HG02571 (cell line): ENCODE data around the gene NUTF2.
"Not testable (repeated sequence)": the region's sequence is repeated elsewhere in the genome, so short reads cannot be mapped to it uniquely, and the experiment has no call there.

Experiments
- ATAC-seq: cut with Tn5 transposase; IDR thresholded peaks from one replicate; pipeline ENCODE4 v1.9.1; 2021; ENCODE audit warnings: mild to moderate bottlenecking, moderate library complexity; ENCODE audit not compliant: unreplicated experiment

NUTF2 gene

GRCh38 chr16:67883146-67883871 lies 36.6 kb downstream of the NUTF2 start:
- ATAC-seq: no peak

- no peak for ATAC-seq
Measured at GRCh38 chr16:67883872-67884261, 37.1 kb downstream of the NUTF2 start.

GRCh38 chr16:67884684-67885083 lies 38.0 kb downstream of the NUTF2 start, which contains the start of gene NRN1L:
Gene NRN1L, plus strand, starts transcription at chr16:67884885. Its CDS starts 19 bp downstream, at chr16:67884904.
- no peak for ATAC-seq

GRCh38 chr16:67885545-67885944 lies 38.8 kb downstream of the NUTF2 start:
- no peak for ATAC-seq

DNA sequence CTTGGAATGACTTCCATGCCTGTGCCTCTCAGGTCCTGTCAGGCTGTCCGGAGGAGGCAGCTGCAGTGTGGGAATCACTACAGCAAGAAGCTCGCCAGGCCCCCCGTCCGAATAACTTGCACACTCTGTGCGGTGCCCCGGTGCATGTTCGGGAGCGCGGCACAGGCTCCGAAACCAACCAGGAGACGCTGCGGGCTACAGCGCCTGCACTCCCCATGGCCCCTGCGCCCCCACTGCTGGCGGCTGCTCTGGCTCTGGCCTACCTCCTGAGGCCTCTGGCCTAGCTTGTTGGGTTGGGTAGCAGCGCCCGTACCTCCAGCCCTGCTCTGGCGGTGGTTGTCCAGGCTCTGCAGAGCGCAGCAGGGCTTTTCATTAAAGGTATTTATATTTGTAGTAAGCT lies 39.2 kb downstream of the NUTF2 start:
- no peak for ATAC-seq

GRCh38 chr16:67886387-67886786 lies 39.7 kb downstream of the NUTF2 start:
- no peak for ATAC-seq

DNA sequence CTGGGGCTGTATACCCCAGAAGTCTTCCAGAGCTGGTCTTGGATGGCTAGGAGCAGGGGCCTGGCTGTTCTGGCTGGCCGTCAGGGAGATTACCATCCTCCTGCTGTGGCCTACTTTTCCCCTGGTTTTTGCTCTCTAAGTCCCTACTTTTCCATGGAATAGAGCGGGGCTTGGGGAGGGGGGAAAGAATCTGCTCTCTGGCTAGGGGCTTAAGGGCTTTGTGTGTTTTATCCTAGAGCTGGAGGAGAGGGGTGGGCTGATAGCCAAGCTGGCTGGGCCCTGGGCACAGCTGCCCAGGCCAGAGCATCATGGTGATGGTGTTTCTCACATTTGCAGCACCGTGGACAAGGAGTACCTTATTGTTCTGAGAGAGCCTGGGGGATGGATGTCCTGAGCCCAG lies 41.6 kb downstream of the NUTF2 start:
- no peak for ATAC-seq

- ATAC-seq: no peak
Measured at GRCh38 chr16:67892375-67892774, 45.6 kb downstream of the NUTF2 start.

GRCh38 chr16:67892899-67893742 lies 46.4 kb downstream of the NUTF2 start, which contains the start of gene PSKH1:
Gene PSKH1, plus strand, starts transcription at chr16:67893254. Its CDS starts 15,496 bp downstream, at chr16:67908750.
- peak; percentile 92 for ATAC-seq

GRCh38 chr16:67893743-67894399 lies 47.1 kb downstream of the NUTF2 start:
- ATAC-seq: peak; percentile 3

DNA sequence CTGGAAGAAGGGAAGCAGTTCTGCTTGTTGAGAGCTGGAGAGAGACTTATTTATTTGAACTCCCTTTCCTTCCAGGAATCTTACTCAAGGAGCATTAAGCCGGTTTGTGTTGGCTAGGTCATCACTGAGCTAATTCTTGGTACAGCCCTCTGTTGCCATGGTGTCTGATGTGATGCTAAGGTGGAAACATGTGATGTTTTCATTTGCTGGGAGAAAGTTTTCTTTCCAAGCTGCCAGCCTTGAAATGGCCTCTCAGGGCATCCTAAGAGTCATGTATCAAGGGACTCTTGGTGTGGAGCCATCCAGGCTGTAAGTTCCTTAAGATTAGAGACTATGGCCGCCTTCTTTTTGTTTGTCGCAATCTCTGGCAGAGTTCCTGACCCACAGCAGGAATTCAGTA lies 50.5 kb downstream of the NUTF2 start:
- no peak for ATAC-seq

DNA sequence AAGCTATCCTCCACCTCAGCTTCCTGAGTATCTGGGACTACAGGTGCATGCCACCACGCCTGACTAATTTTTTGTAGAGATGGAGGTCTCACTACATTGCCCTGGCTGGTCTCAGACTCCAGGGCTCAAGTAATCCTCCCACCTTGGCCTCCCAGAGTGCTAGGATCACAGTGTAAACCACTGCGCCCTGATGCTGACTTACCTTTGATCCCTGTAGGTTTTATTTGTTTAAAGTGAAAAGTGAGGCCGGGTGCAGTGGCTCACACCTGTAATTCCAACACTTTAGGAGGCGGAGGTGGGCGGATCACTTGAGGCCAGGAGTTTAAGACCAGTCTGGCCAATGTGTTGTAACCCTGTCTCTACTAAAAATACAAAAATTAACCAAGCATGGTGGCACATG lies 55.0 kb downstream of the NUTF2 start:
- no peak for ATAC-seq

DNA sequence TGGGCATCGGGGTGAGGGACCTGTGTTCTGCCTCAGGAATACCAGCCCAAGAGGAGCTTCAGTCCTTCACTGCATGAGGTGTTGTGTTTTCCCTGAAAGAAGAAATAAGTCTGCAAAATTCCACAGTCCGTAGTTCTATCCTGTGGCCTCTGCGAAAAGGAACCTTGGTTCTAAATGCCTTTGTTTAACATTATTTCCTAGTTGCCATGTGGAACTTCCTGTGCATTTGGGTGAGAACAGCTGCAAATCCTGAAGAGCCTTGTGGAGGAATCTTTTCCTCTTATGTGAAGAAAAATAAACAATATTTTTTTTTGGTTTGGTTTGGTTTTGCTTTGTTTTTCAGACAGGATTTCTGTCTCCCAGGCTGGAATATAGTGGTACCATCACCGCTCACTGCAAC lies 56.1 kb downstream of the NUTF2 start:
- ATAC-seq: no peak

DNA sequence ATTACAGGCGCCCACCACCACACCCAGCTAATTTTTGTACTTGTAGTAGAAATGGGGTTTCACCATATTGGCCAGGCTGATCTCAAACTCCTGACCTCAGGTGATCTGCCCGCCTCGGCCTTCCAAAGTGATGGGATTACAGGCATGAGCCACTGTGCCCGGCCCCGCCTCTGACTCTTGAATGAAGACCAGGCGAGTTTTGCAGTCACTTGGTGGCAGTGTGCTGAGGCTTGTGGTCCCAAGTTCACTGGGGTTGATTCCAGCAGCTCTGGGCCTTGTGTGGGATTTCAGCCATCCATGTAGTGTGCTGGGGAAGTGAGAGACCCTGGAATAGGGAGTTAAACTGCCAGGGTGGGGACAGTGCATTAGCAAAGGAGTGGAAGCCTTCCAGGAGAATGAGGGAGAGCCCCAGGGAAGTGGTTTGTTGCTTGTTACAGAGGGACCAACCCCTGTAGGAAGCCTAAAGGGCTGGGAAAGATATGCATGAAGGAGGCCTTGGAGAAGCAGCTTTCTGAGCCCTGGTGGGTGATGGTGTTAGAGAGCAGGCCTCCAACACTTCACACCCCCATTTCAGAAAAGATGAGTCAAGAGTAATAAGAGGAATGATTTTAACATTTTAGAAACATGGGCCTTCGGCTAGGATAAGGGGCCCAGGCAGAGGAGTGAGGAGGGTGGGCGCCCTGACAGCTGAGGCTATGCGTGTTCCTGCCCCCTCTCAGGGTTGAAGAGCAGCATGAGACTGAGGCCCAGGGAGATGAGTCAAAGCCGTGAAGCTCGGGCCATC lies 60.9 kb downstream of the NUTF2 start:
- no peak for ATAC-seq

- ATAC-seq: no peak
Measured at GRCh38 chr16:67909056-67909742, 62.5 kb downstream of the NUTF2 start.

GRCh38 chr16:67910158-67910557 lies 63.4 kb downstream of the NUTF2 start:
- ATAC-seq: no peak

GRCh38 chr16:67914758-67915495 lies 68.2 kb downstream of the NUTF2 start:
- no peak for ATAC-seq

DNA sequence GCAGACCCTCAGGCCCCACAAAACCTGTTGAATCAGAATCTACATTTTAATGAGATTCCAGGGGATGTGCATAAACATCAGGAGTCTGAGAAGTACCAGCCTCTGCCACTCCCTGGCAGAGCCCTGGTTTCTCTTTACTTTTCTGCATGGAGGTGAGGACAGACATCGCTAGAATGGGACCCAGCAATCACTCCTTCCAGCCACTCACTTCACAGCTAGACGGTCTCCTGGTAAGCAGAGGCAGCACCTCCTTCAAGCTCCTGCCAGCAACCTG lies 68.7 kb downstream of the NUTF2 start:
- ATAC-seq: not testable (repeated sequence)

- ATAC-seq: no peak
Measured at GRCh38 chr16:67915831-67916723, 69.3 kb downstream of the NUTF2 start.
